ENCODE results near the gene ITGA11.

GRCh38 chr15:68340726-68341671, 91.0 kb downstream of the ITGA11 start:
- no peak for TF ChIP-seq POLR2A (IDR thresholded peaks at IDR 0.05; ENCODE audit: low read depth)
- TF ChIP-seq, protein P1, sequence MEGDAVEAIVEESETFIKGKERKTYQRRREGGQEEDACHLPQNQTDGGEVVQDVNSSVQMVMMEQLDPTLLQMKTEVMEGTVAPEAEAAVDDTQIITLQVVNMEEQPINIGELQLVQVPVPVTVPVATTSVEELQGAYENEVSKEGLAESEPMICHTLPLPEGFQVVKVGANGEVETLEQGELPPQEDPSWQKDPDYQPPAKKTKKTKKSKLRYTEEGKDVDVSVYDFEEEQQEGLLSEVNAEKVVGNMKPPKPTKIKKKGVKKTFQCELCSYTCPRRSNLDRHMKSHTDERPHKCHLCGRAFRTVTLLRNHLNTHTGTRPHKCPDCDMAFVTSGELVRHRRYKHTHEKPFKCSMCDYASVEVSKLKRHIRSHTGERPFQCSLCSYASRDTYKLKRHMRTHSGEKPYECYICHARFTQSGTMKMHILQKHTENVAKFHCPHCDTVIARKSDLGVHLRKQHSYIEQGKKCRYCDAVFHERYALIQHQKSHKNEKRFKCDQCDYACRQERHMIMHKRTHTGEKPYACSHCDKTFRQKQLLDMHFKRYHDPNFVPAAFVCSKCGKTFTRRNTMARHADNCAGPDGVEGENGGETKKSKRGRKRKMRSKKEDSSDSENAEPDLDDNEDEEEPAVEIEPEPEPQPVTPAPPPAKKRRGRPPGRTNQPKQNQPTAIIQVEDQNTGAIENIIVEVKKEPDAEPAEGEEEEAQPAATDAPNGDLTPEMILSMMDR (IDR thresholded peaks at IDR 0.05) = no peak
